CD4-positive, alpha-beta T cell (primary cell): ENCODE data around the gene ZXDC. TPM values are rescaled to one million over a fixed set of nuclear protein-coding genes. Genes with fewer than 3 reads are reported as not detected.
A peak's percentile ranks its signal among the peaks of the same experiment; 100 is the strongest.

Experiments
- ATAC-seq: fragments of 200-7000 bp; cut with Tn5 transposase; one replicate; pipeline ENCODE4 v1.10.0; 2022; ENCODE audit warnings: mild to moderate bottlenecking; ENCODE audit not compliant: poor library complexity
- CTCF ChIA-PET: fragments of 350-600 bp; sonication (Branson Sonifier 250); formaldehyde crosslinking; loops from one replicate; lab custom pipeline; 2021; ENCODE audit warnings: antibody characterized with exemption, inconsistent platforms; lab: Charles Lee
- POLR2A ChIA-PET: fragments of 350-600 bp; sonication (Branson Sonifier 250); formaldehyde crosslinking; loops from one replicate; lab custom pipeline; 2021; ENCODE audit warnings: antibody characterized with exemption, inconsistent platforms; lab: Charles Lee
- DNase-seq, 14 experiments: peaks; one replicate each; pipeline ENCODE4 v3.0.0-alpha.2; 2013 to 2020; ENCODE audit warnings: mixed read lengths in 2 of 14
- H3K27ac ChIP-seq, 2 donors: one replicate each; pipeline versions ENCODE4 v1.5.1 to v1.7.0; 2013; ENCODE audit warnings: low read length in 2 of 2, low read depth in 1 of 2, mild to moderate bottlenecking in 1 of 2
- H3K27me3 ChIP-seq, 2 experiments: 1 replicate in 1 of 2; 2 replicates in 1 of 2; pipeline versions ENCODE4 v1.6.1 to v1.7.0; 2013; ENCODE audit warnings: low read length in 2 of 2, control low read depth in 1 of 2, mild to moderate bottlenecking in 1 of 2, moderate library complexity in 1 of 2; ENCODE audit not compliant: insufficient read depth in 2 of 2, control insufficient read depth in 1 of 2
- H3K36me3 ChIP-seq: one replicate; pipeline ENCODE4 v1.6.1; 2013; ENCODE audit warnings: low read length, control low read depth; ENCODE audit not compliant: insufficient read depth
- H3K4me1 ChIP-seq: one replicate; pipeline ENCODE4 v1.6.1; 2013; ENCODE audit warnings: low read length, control low read depth; ENCODE audit not compliant: insufficient read depth
- H3K4me3 ChIP-seq: one replicate; pipeline ENCODE4 v1.5.1; 2013; ENCODE audit warnings: mild to moderate bottlenecking, low read length, moderate library complexity
- H3K9me3 ChIP-seq, 2 experiments: 1 replicate in 1 of 2; 2 replicates in 1 of 2; pipeline versions ENCODE4 v1.6.1 to v1.7.0; 2013; ENCODE audit warnings: low read length in 2 of 2, mild to moderate bottlenecking in 2 of 2, control low read depth in 1 of 2, moderate library complexity in 1 of 2; ENCODE audit not compliant: control insufficient read depth in 1 of 2, insufficient read depth in 1 of 2
- H3K27ac Mint-ChIP-seq: one replicate; pipeline ENCODE4 v1.8.0; 2020; ENCODE audit warnings: mixed read lengths
- H3K27me3 Mint-ChIP-seq: one replicate; pipeline ENCODE4 v1.8.0; 2021; ENCODE audit warnings: mixed read lengths
- H3K36me3 Mint-ChIP-seq: one replicate; pipeline ENCODE4 v1.8.0; 2021; ENCODE audit warnings: low read depth, mixed read lengths
- H3K4me1 Mint-ChIP-seq: one replicate; pipeline ENCODE4 v1.8.0; 2021; ENCODE audit warnings: low read depth, mixed read lengths
- H3K4me3 Mint-ChIP-seq: one replicate; pipeline ENCODE4 v1.8.0; 2020; ENCODE audit warnings: mild to moderate bottlenecking, mixed read lengths
- H3K9me3 Mint-ChIP-seq: one replicate; pipeline ENCODE4 v1.8.0; 2020; ENCODE audit warnings: mixed read lengths
- intact Hi-C, 2 experiments: fragments of 100-400 bp; cut with DNase I in 1 of 2; cut with micrococcal nuclease in 1 of 2; formaldehyde crosslinking; loops; one replicate each; pipeline versions ENCODE4 v1.15.1 to v1.9.0; 2023 to 2025; cut with DNase I, micrococcal nuclease
- total RNA-seq, 174 experiments: library from RNA in 2 of 174; stranded (reverse) in 2 of 174; gene quantifications; one replicate each; pipeline ENCODE4 v1.2.3 and lab custom pipeline; 2021 to 2026
- TF ChIP-seq, protein P1 (sequence below): fragments of 200-600 bp; IDR thresholded peaks from one replicate; pipeline ENCODE4 v1.8.0; 2022; ENCODE audit warnings: antibody characterized with exemption, mild to moderate bottlenecking

ZXDC gene
- total RNA-seq, 2 experiments from 2014 or later, result 60.7 to 61.3 TPM

GRCh38 chr3:126488185-126488584 is 12.5 kb upstream of the ZXDC start:
- intact Hi-C loops, result no loop called here
- H3K27ac ChIP-seq, result no peak overlapping the region
- no peaks in the 10 kb centered on the region for H3K36me3 ChIP-seq
- DNase-seq, result no peak
- ATAC-seq, result no peak
- no peaks in the 10 kb centered on the region for H3K9me3 Mint-ChIP-seq
- TF ChIP-seq, protein P1, sequence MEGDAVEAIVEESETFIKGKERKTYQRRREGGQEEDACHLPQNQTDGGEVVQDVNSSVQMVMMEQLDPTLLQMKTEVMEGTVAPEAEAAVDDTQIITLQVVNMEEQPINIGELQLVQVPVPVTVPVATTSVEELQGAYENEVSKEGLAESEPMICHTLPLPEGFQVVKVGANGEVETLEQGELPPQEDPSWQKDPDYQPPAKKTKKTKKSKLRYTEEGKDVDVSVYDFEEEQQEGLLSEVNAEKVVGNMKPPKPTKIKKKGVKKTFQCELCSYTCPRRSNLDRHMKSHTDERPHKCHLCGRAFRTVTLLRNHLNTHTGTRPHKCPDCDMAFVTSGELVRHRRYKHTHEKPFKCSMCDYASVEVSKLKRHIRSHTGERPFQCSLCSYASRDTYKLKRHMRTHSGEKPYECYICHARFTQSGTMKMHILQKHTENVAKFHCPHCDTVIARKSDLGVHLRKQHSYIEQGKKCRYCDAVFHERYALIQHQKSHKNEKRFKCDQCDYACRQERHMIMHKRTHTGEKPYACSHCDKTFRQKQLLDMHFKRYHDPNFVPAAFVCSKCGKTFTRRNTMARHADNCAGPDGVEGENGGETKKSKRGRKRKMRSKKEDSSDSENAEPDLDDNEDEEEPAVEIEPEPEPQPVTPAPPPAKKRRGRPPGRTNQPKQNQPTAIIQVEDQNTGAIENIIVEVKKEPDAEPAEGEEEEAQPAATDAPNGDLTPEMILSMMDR, result no peak
- CTCF ChIA-PET, result no interaction called here
- H3K4me3 Mint-ChIP-seq, result no peak overlapping the region
- H3K36me3 Mint-ChIP-seq, result no peaks in the 10 kb centered on the region
- H3K4me1 ChIP-seq, result peaks cover 13% of the 10 kb centered on the region
- H3K4me3 ChIP-seq, result no peak overlapping the region
- POLR2A ChIA-PET, result no interaction called here
- H3K27me3 ChIP-seq, result no peaks in the 10 kb centered on the region
- no peaks in the 10 kb centered on the region for H3K27me3 Mint-ChIP-seq
- H3K27ac Mint-ChIP-seq, result no peak overlapping the region
- peaks cover 12% of the 10 kb centered on the region for H3K4me1 Mint-ChIP-seq
- no peaks in the 10 kb centered on the region for H3K9me3 ChIP-seq

- Histone ChIP-seq H3K27me3 (no peaks in the 10 kb centered on the region), H3K4me3 (no peak overlapping the region), H3K4me1 (peaks cover 13% of the 10 kb centered on the region), H3K27ac (no peak overlapping the region), H3K9me3 (no peaks in the 10 kb centered on the region), H3K36me3 (no peaks in the 10 kb centered on the region)
- Mint-ChIP-seq H3K4me1 (peaks cover 11% of the 10 kb centered on the region), H3K27ac (no peak overlapping the region), H3K27me3 (no peaks in the 10 kb centered on the region), H3K9me3 (no peaks in the 10 kb centered on the region), H3K36me3 (no peaks in the 10 kb centered on the region), H3K4me3 (no peak overlapping the region)
- no peak for ATAC-seq
- ChIA-PET POLR2A (no interaction called here), CTCF (no interaction called here)
- intact Hi-C loops, result no loop called here
- DNase-seq, result peak in 2 of 14 experiments; percentile 8
- TF ChIP-seq, protein P1, result no peak
Observed at GRCh38 chr3:126487151-126487771, 11.6 kb upstream of the ZXDC start.

DNA sequence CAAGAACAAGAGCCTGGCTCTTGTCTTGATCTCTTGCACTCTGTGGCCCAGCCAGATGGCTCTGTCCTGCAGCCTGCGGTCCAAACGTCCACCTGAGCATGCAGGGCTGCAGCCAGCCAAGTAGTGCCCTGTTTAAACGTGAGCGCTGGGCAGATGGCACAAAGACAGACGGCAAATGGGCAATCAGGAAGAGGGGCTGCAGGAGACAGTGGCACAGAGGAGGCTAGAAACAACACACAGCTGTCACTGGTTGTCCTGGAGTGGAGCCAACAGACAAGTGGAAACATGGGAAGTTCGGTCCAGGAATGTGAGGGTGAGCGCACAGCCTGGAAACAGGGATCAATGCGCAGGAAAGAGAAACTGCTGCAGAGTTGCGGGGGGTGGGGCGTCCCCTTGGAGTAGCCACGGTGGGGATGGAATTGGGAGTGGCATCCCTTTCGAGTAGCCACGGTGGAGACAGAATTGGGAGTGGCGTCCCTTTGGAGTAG is 10.7 kb upstream of the ZXDC start:
- intact Hi-C loops, result no loop called here
- H3K36me3 Mint-ChIP-seq, result no peaks in the 10 kb centered on the region
- H3K4me3 Mint-ChIP-seq, result no peak overlapping the region

More for the DNA sequence above, 10.7 kb upstream of the ZXDC start:
- DNase-seq (no peak), ATAC-seq (no peak)
- Mint-ChIP-seq H3K4me1 (peaks cover 11% of the 10 kb centered on the region), H3K9me3 (no peaks in the 10 kb centered on the region), H3K27ac (no peak overlapping the region), H3K27me3 (no peaks in the 10 kb centered on the region)
- peaks cover 13% of the 10 kb centered on the region for H3K4me1 ChIP-seq
- no peak overlapping the region for H3K4me3 ChIP-seq
- CTCF ChIA-PET, result no interaction called here
- H3K9me3 ChIP-seq, result no peaks in the 10 kb centered on the region
- no peaks in the 10 kb centered on the region for H3K36me3 ChIP-seq
- TF ChIP-seq, protein P1, result no peak
- H3K27ac ChIP-seq, result no peak overlapping the region
- POLR2A ChIA-PET, result no interaction called here
- no peaks in the 10 kb centered on the region for H3K27me3 ChIP-seq
